Activated CD4-positive, alpha-beta T cell treated with anti-CD3 and anti-CD28 coated beads, Interleukin-2, amount 10 ng/mL, durations not matched to agents 24 days and 14 days (primary cell): Measurements from ENCODE around the gene SERP2. TPM values are rescaled to one million over a fixed set of nuclear protein-coding genes. Genes with fewer than 3 reads are reported as not detected.

ENCODE experiments used
- DNase-seq: peaks from one replicate; pipeline ENCODE4 v3.0.0; 2022
- H3K27ac Mint-ChIP-seq: one replicate; pipeline ENCODE4 v1.8.0; 2022; ENCODE audit warnings: mild to moderate bottlenecking, mixed read lengths
- H3K27me3 Mint-ChIP-seq: one replicate; pipeline ENCODE4 v1.8.0; 2022; ENCODE audit warnings: mixed read lengths
- H3K36me3 Mint-ChIP-seq: one replicate; pipeline ENCODE4 v1.8.0; 2022; ENCODE audit warnings: low read depth, mild to moderate bottlenecking, mixed read lengths
- H3K4me1 Mint-ChIP-seq: one replicate; pipeline ENCODE4 v1.8.0; 2021; ENCODE audit warnings: mixed read lengths
- H3K4me3 Mint-ChIP-seq: one replicate; pipeline ENCODE4 v1.8.0; 2022; ENCODE audit warnings: mild to moderate bottlenecking, moderate library complexity, mixed read lengths
- H3K9me3 Mint-ChIP-seq: one replicate; pipeline ENCODE4 v1.8.0; 2021; ENCODE audit warnings: mixed read lengths
- intact Hi-C: fragments of 100-400 bp; cut with micrococcal nuclease; formaldehyde crosslinking; loops from one replicate; pipeline ENCODE4 v1.15.1; 2023
- total RNA-seq: library from RNA; stranded (reverse); gene quantifications from 2 replicates; pipeline ENCODE4 v1.2.3, GENCODE V29; 2022

Gene SERP2
- total RNA-seq, 1 donor from 2014 or later: not detected

GRCh38 chr13:44365899-44366298 is 7.7 kb upstream of the SERP2 start:
- H3K36me3 Mint-ChIP-seq: no peaks in the 10 kb centered on the region
- no peaks in the 10 kb centered on the region for H3K9me3 Mint-ChIP-seq

DNA sequence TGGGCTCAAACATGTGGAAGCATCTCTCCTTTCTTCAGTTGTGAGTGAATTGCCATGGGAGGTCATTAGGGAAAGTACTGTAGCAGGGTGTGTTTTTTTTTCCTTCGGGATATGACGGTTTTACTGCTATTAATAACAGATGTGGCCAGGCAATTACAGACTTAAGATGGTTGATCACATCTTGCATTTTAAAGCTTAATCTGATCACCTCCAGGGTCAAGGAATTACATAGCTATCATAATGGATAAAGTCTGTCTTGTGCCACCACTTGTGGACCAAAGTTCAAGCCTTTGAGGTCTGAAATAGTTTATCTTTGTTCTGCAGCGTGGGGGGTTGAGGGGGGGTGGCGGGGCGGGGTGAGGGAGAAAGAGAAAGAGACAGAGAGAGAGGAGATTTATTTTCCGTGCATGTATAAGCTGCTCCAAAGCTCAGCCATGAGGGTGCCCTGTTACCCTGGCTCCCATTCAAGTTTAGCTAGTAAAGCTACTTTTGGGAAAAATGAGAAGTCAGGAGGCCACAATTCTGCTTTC is 5.5 kb upstream of the SERP2 start:
- H3K36me3 Mint-ChIP-seq: no peaks in the 10 kb centered on the region
- peaks cover 22% of the 10 kb centered on the region for H3K27me3 Mint-ChIP-seq
- H3K4me1 Mint-ChIP-seq: no peaks in the 10 kb centered on the region
- H3K4me3 Mint-ChIP-seq: no peak overlapping the region
- intact Hi-C loops: no loop called here
- no peak overlapping the region for H3K27ac Mint-ChIP-seq
- DNase-seq: no peak
- no peaks in the 10 kb centered on the region for H3K9me3 Mint-ChIP-seq

More at GRCh38 chr13:44365899-44366298, 7.7 kb upstream of the SERP2 start:
- intact Hi-C loops: no loop called here
- Mint-ChIP-seq H3K4me3 (no peak overlapping the region), H3K27me3 (peaks cover 10% of the 10 kb centered on the region), H3K4me1 (no peaks in the 10 kb centered on the region), H3K27ac (no peak overlapping the region)
- DNase-seq: no peak

DNA sequence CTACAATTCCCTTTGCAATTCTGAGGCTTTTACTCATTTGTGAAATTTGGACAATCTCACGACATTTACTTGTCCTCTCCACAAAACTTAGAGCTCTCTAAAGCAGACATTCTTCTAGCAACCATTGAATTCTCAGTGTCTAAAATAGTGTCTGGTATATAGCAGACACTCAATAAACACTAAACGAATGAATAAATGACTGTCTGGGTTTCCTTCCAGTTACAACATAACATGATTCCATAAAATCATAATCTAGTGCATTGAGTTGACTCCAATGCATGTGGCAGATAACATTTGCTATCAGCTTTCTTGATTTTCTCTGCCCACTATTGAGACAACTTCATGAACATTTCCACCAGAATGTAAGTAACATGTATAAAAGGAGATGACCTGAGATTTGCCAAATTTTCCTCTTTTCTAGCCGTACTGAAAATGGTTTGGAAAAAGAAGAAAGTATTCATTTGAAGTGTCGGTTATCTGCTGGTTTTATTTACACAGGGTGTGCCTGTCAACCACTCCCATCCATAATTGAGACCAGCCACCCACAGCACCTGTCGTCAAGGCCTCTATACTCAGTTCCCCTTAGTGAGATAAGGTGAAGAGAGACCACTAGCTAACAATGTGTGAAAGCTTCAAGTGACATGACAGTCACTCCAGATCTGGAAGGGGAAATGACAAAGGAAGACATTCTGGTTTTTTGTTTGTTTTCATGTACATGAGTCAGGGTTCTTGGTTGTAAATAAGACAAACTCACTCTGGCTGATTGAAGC is 4.8 kb upstream of the SERP2 start:
- Mint-ChIP-seq H3K27me3 (peaks cover 22% of the 10 kb centered on the region), H3K4me3 (no peak overlapping the region), H3K4me1 (no peaks in the 10 kb centered on the region), H3K36me3 (no peaks in the 10 kb centered on the region), H3K9me3 (no peaks in the 10 kb centered on the region), H3K27ac (no peak overlapping the region)
- DNase-seq: no peak
- intact Hi-C loops: no loop called here

DNA sequence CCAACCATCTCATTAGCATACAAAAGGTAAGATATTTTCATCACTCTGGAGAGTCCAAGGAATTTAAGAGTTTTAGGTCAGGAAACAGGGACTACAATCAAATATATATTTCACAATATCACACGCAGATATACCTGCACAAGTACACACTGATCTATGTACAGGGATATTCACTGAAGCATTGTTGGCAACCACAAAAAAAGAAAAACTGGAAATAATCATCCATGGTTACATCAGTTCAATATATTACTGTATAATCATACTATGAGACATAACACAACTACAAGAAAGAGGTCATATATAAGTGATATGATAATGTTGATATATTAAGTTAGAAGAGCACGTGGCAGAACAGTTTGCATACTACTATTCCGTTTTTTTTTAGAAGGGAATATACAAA is 2.2 kb upstream of the SERP2 start:
- Mint-ChIP-seq H3K27me3 (peaks cover 33% of the 10 kb centered on the region), H3K4me1 (no peaks in the 10 kb centered on the region), H3K4me3 (no peak overlapping the region), H3K36me3 (no peaks in the 10 kb centered on the region), H3K9me3 (no peaks in the 10 kb centered on the region), H3K27ac (no peak overlapping the region)
- no peak for DNase-seq
- intact Hi-C loops: no loop called here

DNA sequence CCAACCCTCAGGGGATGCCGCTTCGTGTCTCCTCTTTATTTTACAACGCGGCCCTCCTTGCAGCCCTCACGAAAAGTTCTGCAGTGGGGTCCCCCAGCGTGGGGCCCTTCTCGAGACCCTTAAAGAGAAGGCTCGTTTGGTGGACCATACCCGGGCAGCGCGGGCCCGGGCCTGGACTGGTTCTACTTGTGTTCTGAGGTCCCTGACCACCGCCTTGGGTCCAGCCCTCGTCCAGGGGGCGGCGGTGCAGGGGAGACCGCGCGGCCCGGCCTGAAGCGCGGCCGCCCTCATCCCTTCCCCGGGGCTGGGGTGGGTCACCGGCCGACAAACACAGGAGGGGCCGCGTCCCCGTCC is 400 bp upstream of the SERP2 start:
- Mint-ChIP-seq H3K27ac (no peak overlapping the region), H3K27me3 (peaks cover 35% of the 10 kb centered on the region), H3K36me3 (no peaks in the 10 kb centered on the region), H3K4me3 (no peak overlapping the region), H3K4me1 (no peaks in the 10 kb centered on the region), H3K9me3 (no peaks in the 10 kb centered on the region)
- no peak for DNase-seq
- intact Hi-C loops: no loop called here

- no peaks in the 10 kb centered on the region for H3K36me3 Mint-ChIP-seq
- no peak for DNase-seq
- intact Hi-C loops: no loop called here
- H3K27me3 Mint-ChIP-seq: peaks cover 34% of the 10 kb centered on the region
- H3K9me3 Mint-ChIP-seq: no peaks in the 10 kb centered on the region
- peak overlapping the region; percentile 9 for H3K4me3 Mint-ChIP-seq
- H3K27ac Mint-ChIP-seq: no peak overlapping the region
- H3K4me1 Mint-ChIP-seq: no peaks in the 10 kb centered on the region
These were observed 706 bp downstream of the SERP2 start for GRCh38 chr13:44374348-44374712.

DNA sequence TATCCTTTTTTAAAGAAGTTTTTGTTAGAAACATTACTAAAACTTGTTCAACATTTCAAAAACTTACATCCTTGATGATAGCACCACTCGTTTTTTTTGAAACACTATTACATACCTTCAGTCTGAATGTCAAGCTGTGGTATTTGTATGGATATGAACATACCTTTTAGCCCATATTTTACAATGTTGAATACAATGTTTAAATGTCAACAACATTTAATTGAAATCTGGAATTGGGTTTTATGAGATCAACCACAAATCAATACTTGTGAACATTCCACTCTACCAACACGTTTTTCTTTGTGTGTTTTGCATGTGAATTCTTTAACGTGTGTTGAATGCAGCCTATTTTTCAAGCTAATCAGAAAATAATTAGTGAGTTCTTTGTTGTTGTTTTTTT is 4.7 kb downstream of the SERP2 start:
- Mint-ChIP-seq H3K36me3 (no peaks in the 10 kb centered on the region), H3K4me1 (no peaks in the 10 kb centered on the region), H3K27me3 (peaks cover 23% of the 10 kb centered on the region), H3K4me3 (no peak overlapping the region), H3K9me3 (no peaks in the 10 kb centered on the region), H3K27ac (no peak overlapping the region)
- DNase-seq: no peak
- intact Hi-C loops: no loop called here

GRCh38 chr13:44379885-44380284 is 6.3 kb downstream of the SERP2 start:
- no peak overlapping the region for H3K27ac Mint-ChIP-seq
- intact Hi-C loops: no loop called here
- H3K36me3 Mint-ChIP-seq: no peaks in the 10 kb centered on the region
- H3K4me3 Mint-ChIP-seq: no peak overlapping the region
- no peaks in the 10 kb centered on the region for H3K4me1 Mint-ChIP-seq
- H3K27me3 Mint-ChIP-seq: peaks cover 16% of the 10 kb centered on the region
- no peak for DNase-seq
- H3K9me3 Mint-ChIP-seq: no peaks in the 10 kb centered on the region

GRCh38 chr13:44380404-44381165 is 7.0 kb downstream of the SERP2 start:
- intact Hi-C loops: no loop called here
- Mint-ChIP-seq H3K4me3 (no peak overlapping the region), H3K36me3 (no peaks in the 10 kb centered on the region), H3K9me3 (no peaks in the 10 kb centered on the region), H3K4me1 (no peaks in the 10 kb centered on the region), H3K27ac (no peak overlapping the region), H3K27me3 (peaks cover 10% of the 10 kb centered on the region)
- no peak for DNase-seq

GRCh38 chr13:44382635-44383145 is 9.1 kb downstream of the SERP2 start:
- Mint-ChIP-seq H3K9me3 (no peaks in the 10 kb centered on the region), H3K4me1 (no peaks in the 10 kb centered on the region), H3K27me3 (peaks cover 4% of the 10 kb centered on the region), H3K27ac (no peak overlapping the region), H3K36me3 (no peaks in the 10 kb centered on the region), H3K4me3 (no peak overlapping the region)
- intact Hi-C loops: no loop called here
- DNase-seq: no peak

- Mint-ChIP-seq H3K4me1 (no peaks in the 10 kb centered on the region), H3K4me3 (no peak overlapping the region), H3K9me3 (no peaks in the 10 kb centered on the region), H3K36me3 (no peaks in the 10 kb centered on the region), H3K27me3 (no peaks in the 10 kb centered on the region), H3K27ac (no peak overlapping the region)
- intact Hi-C loops: no loop called here
- DNase-seq: no peak
These were observed 10.3 kb downstream of the SERP2 start for GRCh38 chr13:44383945-44384344.

DNA sequence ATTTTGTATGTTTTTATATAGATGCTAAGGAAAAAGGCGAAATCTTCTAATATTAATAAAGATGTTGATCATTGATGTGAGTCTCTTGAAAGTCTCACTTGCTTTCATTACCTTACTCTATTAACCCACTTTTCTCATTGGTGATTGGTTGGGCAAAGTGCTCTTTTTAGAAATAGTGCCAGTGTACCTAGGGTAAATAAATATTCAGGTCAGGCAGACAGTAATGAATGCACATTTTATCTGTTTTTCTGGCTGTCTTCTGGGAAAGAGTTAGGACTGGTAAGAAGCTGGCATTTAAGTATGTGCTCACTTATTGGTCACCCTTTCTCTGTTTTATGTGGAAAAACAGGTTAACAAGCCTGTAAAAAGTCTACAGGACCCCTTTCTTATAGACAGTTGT is 11.2 kb downstream of the SERP2 start:
- Mint-ChIP-seq H3K9me3 (no peaks in the 10 kb centered on the region), H3K36me3 (no peaks in the 10 kb centered on the region), H3K27ac (no peak overlapping the region), H3K27me3 (no peaks in the 10 kb centered on the region), H3K4me1 (no peaks in the 10 kb centered on the region), H3K4me3 (no peak overlapping the region)
- intact Hi-C loops: no loop called here
- DNase-seq: no peak

DNA sequence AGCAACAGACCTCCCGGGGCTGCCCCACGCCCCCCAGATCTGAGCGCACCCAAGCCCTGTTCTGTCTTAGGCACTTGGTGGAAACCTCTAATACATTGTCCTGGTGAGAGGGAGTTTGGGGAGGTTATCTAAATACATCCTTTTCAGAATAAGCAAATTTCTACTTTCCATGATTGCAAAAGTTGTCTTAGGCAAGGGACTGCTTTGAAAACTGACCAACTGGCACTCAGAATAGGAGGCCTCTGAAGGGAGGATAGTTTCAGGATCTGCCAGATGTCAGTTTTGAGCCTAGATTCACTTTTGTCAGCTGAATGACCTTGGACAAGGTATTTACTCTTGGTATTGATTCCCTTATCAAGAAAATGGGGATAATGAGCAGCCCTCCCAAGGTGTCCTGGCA is 11.8 kb downstream of the SERP2 start:
- H3K36me3 Mint-ChIP-seq: no peaks in the 10 kb centered on the region
- intact Hi-C loops: no loop called here
- no peaks in the 10 kb centered on the region for H3K4me1 Mint-ChIP-seq
- no peak overlapping the region for H3K27ac Mint-ChIP-seq
- no peak overlapping the region for H3K4me3 Mint-ChIP-seq
- no peaks in the 10 kb centered on the region for H3K27me3 Mint-ChIP-seq
- no peaks in the 10 kb centered on the region for H3K9me3 Mint-ChIP-seq
- DNase-seq: no peak

- no peak overlapping the region for H3K4me3 Mint-ChIP-seq
- no peaks in the 10 kb centered on the region for H3K4me1 Mint-ChIP-seq
- DNase-seq: no peak
- H3K36me3 Mint-ChIP-seq: no peaks in the 10 kb centered on the region
- no peaks in the 10 kb centered on the region for H3K27me3 Mint-ChIP-seq
- H3K9me3 Mint-ChIP-seq: no peaks in the 10 kb centered on the region
- H3K27ac Mint-ChIP-seq: no peak overlapping the region
- intact Hi-C loops: no loop called here
These were observed 12.2 kb downstream of the SERP2 start for GRCh38 chr13:44385847-44386246.
